ENCODE results near the gene XKR8.
"Not testable (repeated sequence)": the region's sequence is repeated elsewhere in the genome, so short reads cannot be mapped to it uniquely, and the experiment has no call there.

The XKR8 gene

DNA sequence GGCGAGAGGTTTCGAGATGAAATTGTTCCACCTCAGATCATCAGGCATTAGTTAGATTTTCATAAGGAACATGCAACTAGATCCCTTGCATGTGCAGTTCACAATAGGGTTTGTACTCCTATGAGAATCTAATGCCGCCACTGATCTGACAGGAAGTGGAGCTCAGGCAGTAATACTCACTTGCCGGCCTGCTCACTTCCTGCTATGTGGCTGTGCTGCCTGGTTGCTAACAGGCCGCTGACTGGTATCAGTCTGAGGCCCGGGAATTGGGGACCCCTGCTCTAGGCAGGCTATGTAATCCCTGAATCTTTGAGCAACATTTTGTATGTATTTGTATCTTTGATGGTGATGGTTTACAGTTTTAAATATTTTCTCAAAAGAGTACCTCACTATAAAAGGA is 32.5 kb downstream of the XKR8 start:
- no peak for DNase-seq (ENCODE audit: low read depth)

GRCh38 chr1:27993241-27993640 is 33.5 kb downstream of the XKR8 start:
- DNase-seq (ENCODE audit: low read depth) = no peak

- no peak for DNase-seq (ENCODE audit: low read depth)
Observed at GRCh38 chr1:27994060-27994459, 34.3 kb downstream of the XKR8 start.

DNA sequence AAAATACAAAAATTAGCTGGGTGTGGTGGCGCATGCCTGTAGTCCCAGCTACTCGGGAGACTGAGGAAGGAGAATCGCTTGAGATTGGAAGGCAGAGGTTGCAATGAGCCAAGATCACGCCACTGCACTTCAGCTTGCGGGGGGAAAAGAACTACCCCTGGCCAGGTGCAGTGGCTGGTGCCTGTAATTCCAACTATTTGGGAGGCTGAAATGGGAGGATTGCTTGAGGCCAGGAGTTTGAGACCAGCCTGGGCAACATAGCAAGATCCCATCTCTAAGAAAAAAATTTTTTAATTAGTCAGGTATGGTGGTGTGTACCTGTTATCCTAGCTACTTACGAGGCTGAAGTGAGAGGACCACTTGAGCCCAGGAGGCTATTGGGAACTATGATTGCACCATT is 34.8 kb downstream of the XKR8 start:
- DNase-seq (ENCODE audit: low read depth) = not testable (repeated sequence)

DNA sequence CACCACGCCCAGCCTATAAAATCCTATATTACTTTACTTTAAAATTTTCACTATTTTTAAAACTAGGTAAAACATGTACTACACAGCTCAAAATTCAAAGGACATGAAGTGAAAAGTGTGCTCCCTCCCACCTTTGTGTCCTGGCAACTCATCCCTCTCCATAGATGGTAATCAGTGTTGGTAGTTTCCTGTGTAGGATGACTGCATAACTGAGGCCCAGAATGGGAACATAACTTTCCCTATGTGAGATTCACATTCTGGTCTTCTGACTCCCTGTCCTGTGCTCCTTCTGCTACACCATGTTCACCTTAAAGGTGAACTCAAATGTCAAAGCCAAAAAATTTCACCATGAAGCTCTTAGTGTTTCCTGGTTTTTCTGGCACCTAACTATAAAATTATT is 39.3 kb downstream of the XKR8 start:
- no peak for DNase-seq (ENCODE audit: low read depth)

DNA sequence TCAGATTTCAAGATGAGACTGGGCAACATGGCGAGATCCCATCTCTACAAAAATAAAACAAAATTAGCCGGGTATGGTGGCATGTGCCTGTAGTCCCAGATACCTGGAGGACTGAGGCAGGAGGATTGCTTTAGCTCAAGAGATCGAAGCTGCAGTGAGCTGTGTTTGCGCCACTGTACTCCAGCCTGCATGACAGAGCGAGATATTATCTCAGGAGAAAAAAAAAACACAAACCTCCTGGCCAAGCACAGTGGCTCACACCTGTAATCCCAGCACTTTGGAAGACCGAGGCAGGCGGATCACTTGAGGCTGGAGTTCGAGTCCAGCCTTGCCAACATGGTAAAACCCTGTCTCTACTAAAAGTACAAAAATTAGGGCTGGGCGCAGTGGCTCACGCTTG is 42.8 kb downstream of the XKR8 start:
- DNase-seq (ENCODE audit: low read depth) = no peak

GRCh38 chr1:28003117-28003516 is 43.3 kb downstream of the XKR8 start:
- not testable (repeated sequence) for DNase-seq (ENCODE audit: low read depth)

GRCh38 chr1:28010969-28011368 is 51.2 kb downstream of the XKR8 start:
- DNase-seq (ENCODE audit: low read depth) = no peak
